Heart left ventricle (tissue), 16 donors: ENCODE data around the gene STX8. TPM values are rescaled to one million over a fixed set of nuclear protein-coding genes. Genes with fewer than 3 reads are reported as not detected.

ENCODE experiments used
- ATAC-seq, 4 donors: fragments of 200-7000 bp; cut with Tn5 transposase; one replicate each; pipeline ENCODE4 v1.9.1; 2020 to 2022; ENCODE audit warnings: moderate library complexity in 4 of 4, mild to moderate bottlenecking in 3 of 4, moderate number of reproducible peaks in 1 of 4
- DNase-seq, 5 donors: peaks; one replicate each; pipeline ENCODE4 v3.0.0-alpha.2; 2020
- H3K27ac ChIP-seq, 12 donors: fragments of 200-600 bp; sonication (generic) in 4 of 12; one replicate each; pipeline versions ENCODE4 v1.5.0 to v1.8.0; 2016 to 2022; ENCODE audit warnings: mild to moderate bottlenecking in 2 of 12
- H3K27me3 ChIP-seq, 9 donors: fragments of 200-600 bp; sonication (generic) in 2 of 9; one replicate each; pipeline versions ENCODE4 v1.5.1 to v1.8.0; 2016 to 2022; ENCODE audit warnings: mild to moderate bottlenecking in 3 of 9
- H3K36me3 ChIP-seq, 9 donors: fragments of 200-600 bp; sonication (generic) in 2 of 9; one replicate each; pipeline versions ENCODE4 v1.5.0 to v1.8.0; 2018 to 2022; ENCODE audit warnings: mild to moderate bottlenecking in 2 of 9
- H3K4me1 ChIP-seq, 12 donors: fragments of 200-600 bp; sonication (generic) in 4 of 12; one replicate each; pipeline versions ENCODE4 v1.5.0 to v1.8.0; 2016 to 2022; ENCODE audit warnings: mild to moderate bottlenecking in 3 of 12
- H3K4me3 ChIP-seq, 12 donors: fragments of 200-600 bp; sonication (generic) in 4 of 12; one replicate each; pipeline versions ENCODE4 v1.5.0 to v1.8.0; 2017 to 2022; ENCODE audit warnings: mild to moderate bottlenecking in 9 of 12, moderate library complexity in 4 of 12
- H3K9me3 ChIP-seq, 12 donors: fragments of 200-600 bp; sonication (generic) in 4 of 12; one replicate each; pipeline versions ENCODE4 v1.5.0 to v1.8.0; 2016 to 2022; ENCODE audit warnings: mild to moderate bottlenecking in 1 of 12
- CTCF ChIP-seq, 12 donors: fragments of 200-600 bp; sonication (generic) in 4 of 12; IDR thresholded peaks; one replicate each; pipeline versions ENCODE4 v1.5.0 to v1.8.0; 2018 to 2022; ENCODE audit warnings: antibody characterized with exemption in 12 of 12, mild to moderate bottlenecking in 5 of 12
- POLR2A ChIP-seq, 2 donors: fragments of 450-650 bp; IDR thresholded peaks; one replicate each; pipeline ENCODE4 v1.6.1; 2017; ENCODE audit warnings: antibody characterized with exemption in 2 of 2, mild to moderate bottlenecking in 2 of 2, moderate library complexity in 2 of 2
- WGBS, 4 donors: extraction: QIAGEN DNeasy Blood & Tissue Kit in 2 of 4; methylation state at CpG; one replicate each; pipeline versions ENCODE4 v1.1.5 to v1.1.7; 2013 to 2018; 5-methylcytosine and 5-hydroxymethylcytosine counted together
- intact Hi-C, 10 donors: fragments of 100-400 bp; cut with DNase I; formaldehyde crosslinking; loops; one replicate each; pipeline versions ENCODE4 v1.11.1 to v1.14.2; 2022
- polyA plus RNA-seq, 2 donors: library from polyadenylated mRNA; stranded (reverse); fragments of 200-250 nt; gene quantifications; one replicate each; pipeline ENCODE4 v1.2.3, GENCODE V29; 2013
- total RNA-seq, 9 donors: library from RNA; depleted of rRNA in 2 of 9; stranded (reverse); fragments of >200 nt in 2 of 9; fragmentation: NEBNext Ultra II Directional in 3 of 9; extraction: Animal tissue kit (Norgen Biotek cat#: 25700) in 3 of 9; gene quantifications; one replicate each; pipeline versions ENCODE4 v1.1.0 to v1.2.4, GENCODE V29; 2016 to 2023
- donor health status: ischemic (EF 13 %, LVEDD 7.1; RV severe dilation, severe dysfunction).
- donor health status: healthy with polysubstance abuse.
- donor health status: DM: no; HTN: yes; CAD: no.
- donor health status: DM: no; HTN: no; CAD: no.
- donor health status: ischemic (EF 25% LVEDD 6.9; RV normal size, moderate dysfunction).
- donor health status: ischemic (EF 25% LVEDD 5.7; RV mildly dilated, moderate dysfunction).
- donor health status: healthy.
- donor health status: DM: yes; HTN: yes; CAD: no.
- donor health status: ischemic (EF 35%, LVEDD 5.7; RV mildly dilated, moderate dysfunction).
- donor health status: nonischemic (EF 11% LVEDD 7.7; RV severe dilation, severe dysfunction).
- donor health status: DM: yes; HTN: yes; CAD: no.
- donor health status: PGD.
- donor health status: ischemic (EF 29% LVEDD 5.4; RV normal size, mild dysfunction).
- donor health status: nonischemic (EF 23%, LVEDD 6.1; RV moderate dilation, normal function).

Gene STX8
- total and polyA plus RNA-seq, 11 donors, result 43.2 to 86.0 (median 62.3) TPM

GRCh38 chr17:9475101-9475658 is 100.4 kb downstream of the STX8 start:
- no peak for ATAC-seq
- intact Hi-C loops, result no loop called here
- TF ChIP-seq POLR2A (IDR thresholded peaks at IDR 0.05) (no peak), CTCF (IDR thresholded peaks at IDR 0.05) (no peak)
- Histone ChIP-seq H3K27ac (no peak overlapping the region), H3K36me3 (no peaks in the 10 kb centered on the region), H3K9me3 (no peaks in the 10 kb centered on the region), H3K4me1 (peaks cover 0 to 12% (median 1%) of the 10 kb centered on the region in 12 donors), H3K27me3 (no peaks in the 10 kb centered on the region), H3K4me3 (no peak overlapping the region)
- WGBS, 4 donors, result 86 to 94% (median 90%) methylated on average over 4 of the region's 4 CpGs
- no peak for DNase-seq

- H3K9me3 ChIP-seq, result no peaks in the 10 kb centered on the region
- no peaks in the 10 kb centered on the region for H3K36me3 ChIP-seq
- H3K27ac ChIP-seq, result no peak overlapping the region
- 64 to 79% (median 71%) methylated on average over 4 of the region's 4 CpGs for WGBS, 4 donors
- no peak for TF ChIP-seq POLR2A (IDR thresholded peaks at IDR 0.05)
- no peak for TF ChIP-seq CTCF (IDR thresholded peaks at IDR 0.05)
- peaks cover 0 to 12% (median 1%) of the 10 kb centered on the region in 12 donors for H3K4me1 ChIP-seq
- no peak for ATAC-seq
- H3K4me3 ChIP-seq, result no peak overlapping the region
- intact Hi-C loops, result no loop called here
- no peaks in the 10 kb centered on the region for H3K27me3 ChIP-seq
- DNase-seq, result no peak
These were observed 101.9 kb downstream of the STX8 start for GRCh38 chr17:9473711-9474110.

GRCh38 chr17:9472541-9472940 is 103.1 kb downstream of the STX8 start:
- 63 to 72% (median 66%) methylated on average over 3 of the region's 3 CpGs for WGBS, 4 donors
- Histone ChIP-seq H3K36me3 (no peaks in the 10 kb centered on the region), H3K4me3 (no peak overlapping the region), H3K9me3 (no peaks in the 10 kb centered on the region), H3K4me1 (peaks cover 0 to 12% (median 3%) of the 10 kb centered on the region in 12 donors), H3K27ac (no peak overlapping the region), H3K27me3 (no peaks in the 10 kb centered on the region)
- ATAC-seq (peak; percentile 76 to 96 (median 92)), DNase-seq (peak in 4 of 5 donors; percentile 35 to 67 (median 51))
- intact Hi-C loops, result no loop called here
- TF ChIP-seq CTCF (IDR thresholded peaks at IDR 0.05) (no peak), POLR2A (IDR thresholded peaks at IDR 0.05) (no peak)

GRCh38 chr17:9472094-9472493 is 103.5 kb downstream of the STX8 start:
- H3K4me3 ChIP-seq, result no peak overlapping the region
- intact Hi-C loops, result no loop called here
- WGBS, 4 donors, result 74 to 98% (median 94%) methylated on average over 5 of the region's 5 CpGs

More at GRCh38 chr17:9472094-9472493, 103.5 kb downstream of the STX8 start:
- DNase-seq, result no peak
- ATAC-seq, result peak in 1 of 4 donors; percentile 9
- no peaks in the 10 kb centered on the region for H3K36me3 ChIP-seq
- H3K27ac ChIP-seq, result no peak overlapping the region
- peaks cover 0 to 12% (median 3%) of the 10 kb centered on the region in 12 donors for H3K4me1 ChIP-seq
- no peaks in the 10 kb centered on the region for H3K9me3 ChIP-seq
- H3K27me3 ChIP-seq, result no peaks in the 10 kb centered on the region
- TF ChIP-seq CTCF (IDR thresholded peaks at IDR 0.05) (no peak), POLR2A (IDR thresholded peaks at IDR 0.05) (no peak)
